Kidney glomerular epithelial cell (primary cell): ENCODE results near the gene TBPL1.
A peak's percentile ranks its signal among the peaks of the same experiment; 100 is the strongest.
"Not testable (repeated sequence)": the region's sequence is repeated elsewhere in the genome, so short reads cannot be mapped to it uniquely, and the experiment has no call there.

Source experiments
- DNase-seq: peaks from one replicate; lab custom pipeline; 2025; lab: John Stamatoyannopoulos, UW

The TBPL1 gene

GRCh38 chr6:133973109-133973971 lies 20.3 kb downstream of the TBPL1 start:
- peak; percentile 60 for DNase-seq

DNA sequence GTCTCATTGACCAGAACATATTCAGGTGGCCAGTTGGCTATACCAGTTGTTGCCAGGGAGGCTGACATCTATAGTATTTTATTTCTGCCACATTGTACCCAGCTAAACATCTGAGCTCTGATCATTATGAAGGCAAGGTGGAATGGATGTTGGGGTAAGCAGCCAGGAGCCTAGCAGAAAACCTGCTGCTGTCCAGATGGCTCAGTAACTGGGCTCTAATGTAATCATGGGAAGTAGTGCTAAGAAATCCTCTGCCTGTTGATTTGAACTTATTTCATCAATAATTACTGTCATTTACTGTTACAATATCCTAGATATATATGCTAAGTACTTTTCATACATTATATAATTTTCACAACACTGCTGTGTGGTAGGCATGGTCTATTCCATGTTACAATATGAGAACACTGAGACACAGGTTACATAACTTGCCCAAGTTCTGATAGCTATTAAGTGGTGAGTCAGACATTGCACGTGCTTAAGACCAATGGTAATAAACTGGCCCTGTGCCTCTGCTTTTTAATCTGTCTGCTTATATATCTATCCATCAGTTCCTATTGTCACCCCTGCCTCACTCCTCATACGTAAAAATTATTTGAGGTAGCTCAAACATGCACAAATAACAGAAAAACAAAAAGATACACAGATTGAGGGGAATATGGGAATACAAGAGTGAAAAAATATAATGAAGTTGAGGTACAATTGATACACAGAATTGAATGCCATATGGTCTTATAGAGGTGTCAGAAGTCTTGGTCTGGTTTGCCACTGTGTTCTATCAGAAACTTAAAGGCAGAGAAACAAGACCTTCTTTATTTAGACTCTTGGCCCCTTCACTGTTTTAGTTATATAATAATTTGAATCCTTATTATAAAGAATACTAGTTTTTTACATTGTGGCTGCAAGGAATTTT lies 25.2 kb downstream of the TBPL1 start:
- no peak for DNase-seq

DNA sequence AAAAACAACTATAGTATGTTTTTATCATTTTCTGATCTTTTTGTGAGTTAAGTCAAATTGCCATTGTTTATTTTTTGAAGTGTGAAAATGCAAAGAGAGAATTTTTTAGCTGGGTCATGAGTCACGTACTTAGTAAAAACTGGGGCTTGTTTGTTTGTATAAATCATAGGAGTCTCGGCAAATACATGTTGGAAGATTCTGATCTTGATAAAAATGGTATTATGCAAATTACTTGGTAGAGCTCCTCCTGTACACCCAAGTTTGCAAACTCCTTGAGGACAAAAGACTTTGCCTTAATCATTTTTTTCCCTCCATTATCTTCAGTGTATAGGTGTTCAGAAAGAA lies 25.8 kb downstream of the TBPL1 start:
- DNase-seq = no peak

GRCh38 chr6:133979269-133979963 lies 26.4 kb downstream of the TBPL1 start:
- not testable (repeated sequence) for DNase-seq

- DNase-seq = no peak
Observed at GRCh38 chr6:133980168-133980567, 27.1 kb downstream of the TBPL1 start.

- DNase-seq = no peak
Observed at GRCh38 chr6:133983099-133983939, 30.3 kb downstream of the TBPL1 start.

DNA sequence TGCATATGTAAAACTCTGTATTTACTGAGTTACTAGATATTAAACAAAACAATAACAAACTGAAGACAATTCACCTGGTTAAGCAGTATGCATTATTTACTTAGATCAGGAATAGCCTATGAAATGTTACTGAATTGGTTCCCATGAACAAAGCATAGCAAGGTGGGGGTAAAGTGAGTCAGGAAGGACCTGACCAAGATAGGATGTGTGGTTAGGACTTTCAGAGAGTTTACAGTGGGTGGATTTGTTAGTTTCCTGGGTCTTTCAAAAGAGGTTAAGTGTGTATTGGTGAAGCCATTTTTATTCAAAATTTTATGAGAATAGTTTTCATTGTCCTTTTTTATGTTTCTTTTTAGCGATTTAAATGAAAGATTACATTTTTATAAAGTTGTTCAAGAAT lies 32.9 kb downstream of the TBPL1 start:
- DNase-seq = no peak

GRCh38 chr6:133986942-133987341 lies 33.9 kb downstream of the TBPL1 start:
- DNase-seq = no peak

GRCh38 chr6:133989525-133989924 lies 36.5 kb downstream of the TBPL1 start:
- no peak for DNase-seq

GRCh38 chr6:133990321-133990720 lies 37.3 kb downstream of the TBPL1 start:
- no peak for DNase-seq

DNA sequence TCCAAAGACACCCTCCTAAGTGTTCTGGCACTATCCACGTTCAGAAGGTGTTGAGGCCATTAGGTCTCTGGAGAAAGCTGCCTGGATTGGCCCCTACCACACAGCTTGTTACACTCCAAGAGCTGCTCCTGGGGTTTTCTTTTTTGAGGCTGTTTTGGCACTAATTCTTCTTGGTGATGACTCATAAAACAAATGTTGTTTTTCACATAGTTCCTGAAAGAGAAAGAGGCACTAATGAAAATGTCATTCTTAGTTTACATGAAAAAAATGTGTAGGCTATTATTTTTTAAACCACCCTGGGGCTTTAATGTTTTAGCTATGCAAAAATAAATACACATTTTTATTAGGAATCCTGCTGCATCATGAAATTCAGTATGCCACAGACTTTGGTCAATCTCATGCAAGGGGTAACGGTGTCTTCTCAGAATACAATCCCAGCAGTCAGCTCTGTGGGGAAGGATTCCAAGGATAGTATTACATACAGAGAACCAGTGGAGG lies 38.1 kb downstream of the TBPL1 start:
- peak; percentile 92 for DNase-seq

DNA sequence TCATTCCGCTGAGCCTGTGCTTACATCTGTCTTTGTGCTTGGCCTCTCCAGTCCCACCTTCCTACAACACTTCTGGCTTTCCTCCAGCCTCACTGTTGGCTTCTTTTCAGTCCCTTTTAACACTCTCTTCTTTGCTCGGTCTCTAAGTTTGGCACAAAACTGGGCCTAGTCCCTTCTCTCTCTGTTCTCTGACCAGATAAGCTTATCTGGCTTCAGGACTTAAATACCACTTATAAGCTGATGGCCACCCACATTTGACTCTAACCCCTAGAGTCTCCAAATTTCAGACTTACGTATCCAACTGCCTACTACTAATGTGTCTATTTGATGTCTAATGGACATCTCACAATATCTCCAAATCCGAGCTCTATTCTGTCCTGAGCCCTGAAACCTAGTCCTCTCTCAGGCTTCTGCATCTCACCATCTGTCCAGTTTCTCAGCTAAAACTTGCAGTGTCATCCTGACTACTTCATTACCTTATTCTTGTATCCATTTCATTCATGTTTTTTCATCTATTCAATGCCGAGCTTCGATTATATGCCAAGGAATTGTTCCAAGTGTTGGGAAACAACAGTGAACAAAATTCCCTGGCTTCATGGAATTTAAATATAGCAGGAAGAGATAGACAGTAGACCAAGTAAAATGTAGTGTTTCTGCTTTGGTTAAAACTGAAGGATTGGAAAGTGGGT lies 40.1 kb downstream of the TBPL1 start:
- no peak for DNase-seq

DNA sequence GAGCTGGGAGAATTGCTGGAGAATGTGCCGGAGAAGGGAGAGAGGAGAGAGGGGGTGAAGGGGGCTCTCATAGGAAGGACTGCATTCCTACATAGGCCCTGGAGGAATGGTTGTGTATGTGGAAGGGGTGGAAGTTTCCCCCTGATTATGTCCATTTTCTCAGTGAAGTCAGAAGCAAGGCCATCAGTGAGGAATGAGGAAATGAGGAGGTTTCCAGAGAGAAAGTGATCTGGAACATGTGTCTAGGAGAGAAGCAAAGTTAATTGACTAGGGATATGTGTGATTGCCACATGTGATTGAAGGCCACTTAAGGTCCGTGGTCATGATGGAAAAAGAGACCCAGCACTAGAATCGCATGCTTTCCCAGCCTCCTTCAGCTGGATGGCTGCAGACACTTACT lies 42.3 kb downstream of the TBPL1 start:
- DNase-seq = no peak

DNA sequence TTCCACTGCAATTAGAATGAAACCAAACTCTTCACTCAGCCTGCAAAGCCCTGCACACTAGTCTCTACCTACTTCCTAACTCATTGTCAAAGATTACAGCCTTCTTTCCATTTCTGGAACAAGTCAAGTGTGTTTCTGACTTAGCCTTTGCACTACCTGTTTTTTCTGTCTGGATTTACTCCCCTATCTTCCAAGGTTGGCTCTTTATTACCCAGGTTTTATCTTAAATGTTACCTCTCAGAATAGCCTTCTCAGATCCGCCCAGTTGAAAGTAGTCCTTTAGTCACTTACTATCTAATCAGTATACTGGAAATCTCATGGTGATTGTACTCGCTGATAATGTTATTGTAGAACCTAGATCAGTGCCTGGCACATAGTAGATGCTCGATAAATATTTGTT lies 42.7 kb downstream of the TBPL1 start:
- no peak for DNase-seq

- DNase-seq = no peak
Observed at GRCh38 chr6:133997267-133997666, 44.2 kb downstream of the TBPL1 start.

GRCh38 chr6:133999305-133999704 lies 46.3 kb downstream of the TBPL1 start:
- no peak for DNase-seq

DNA sequence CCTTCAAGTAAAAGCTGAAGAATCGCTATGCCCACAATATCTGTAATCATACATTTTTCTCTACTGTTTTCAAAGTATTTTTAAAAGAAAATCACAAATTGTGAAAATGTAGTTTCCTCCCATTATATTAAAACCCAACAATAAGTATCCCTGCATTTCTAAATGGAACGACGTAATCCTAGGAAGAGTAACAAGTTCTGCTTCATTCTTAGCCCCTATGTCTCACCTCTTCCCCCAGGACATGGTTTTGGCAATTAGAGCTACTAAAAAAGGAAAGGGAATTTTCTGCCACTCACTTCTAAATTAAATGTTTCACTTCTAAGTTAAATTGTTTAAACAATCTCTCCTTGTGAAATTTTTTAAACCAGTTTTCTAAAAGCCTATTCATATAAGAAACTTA lies 47.4 kb downstream of the TBPL1 start:
- DNase-seq = no peak

DNA sequence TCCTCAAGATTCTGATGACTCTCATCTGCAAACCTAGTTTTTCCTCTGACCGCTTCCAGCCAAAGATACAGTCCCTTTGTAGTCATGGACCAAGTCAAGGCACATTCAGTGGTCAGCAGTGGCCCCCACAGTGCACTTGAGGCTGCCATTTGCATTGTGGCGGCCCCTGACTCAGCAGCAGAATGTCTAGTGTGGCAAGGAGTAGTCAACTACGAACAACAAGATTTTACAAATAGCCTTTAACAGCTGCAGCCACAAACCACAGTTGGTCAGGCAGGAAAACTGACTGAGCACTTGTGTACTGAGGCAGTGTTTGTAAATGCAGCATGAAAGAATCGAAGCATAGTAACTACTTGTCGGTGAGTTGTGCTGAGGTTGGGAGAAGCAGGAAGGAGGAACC lies 49.8 kb downstream of the TBPL1 start:
- DNase-seq = no peak

GRCh38 chr6:134003542-134003951 lies 50.5 kb downstream of the TBPL1 start:
- DNase-seq = no peak

DNA sequence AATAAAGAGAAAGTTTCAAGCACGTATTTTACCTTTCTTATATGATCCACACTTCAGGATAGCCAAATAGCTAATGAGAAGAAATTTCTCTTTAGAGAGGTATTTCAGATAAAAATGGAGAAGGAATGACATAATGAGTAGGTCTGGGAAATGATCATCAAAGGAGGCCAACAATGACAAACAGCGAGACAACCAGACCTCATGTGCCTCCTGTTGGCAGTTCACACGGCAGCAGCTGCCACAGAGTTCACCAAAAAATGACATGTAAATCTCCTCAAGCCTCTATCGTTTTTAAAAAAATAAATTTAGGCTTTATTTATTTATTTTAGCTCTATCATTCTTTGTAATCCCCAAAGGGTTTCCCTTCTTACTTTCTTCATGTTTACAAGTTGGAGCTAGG lies 51.7 kb downstream of the TBPL1 start:
- DNase-seq = no peak

DNA sequence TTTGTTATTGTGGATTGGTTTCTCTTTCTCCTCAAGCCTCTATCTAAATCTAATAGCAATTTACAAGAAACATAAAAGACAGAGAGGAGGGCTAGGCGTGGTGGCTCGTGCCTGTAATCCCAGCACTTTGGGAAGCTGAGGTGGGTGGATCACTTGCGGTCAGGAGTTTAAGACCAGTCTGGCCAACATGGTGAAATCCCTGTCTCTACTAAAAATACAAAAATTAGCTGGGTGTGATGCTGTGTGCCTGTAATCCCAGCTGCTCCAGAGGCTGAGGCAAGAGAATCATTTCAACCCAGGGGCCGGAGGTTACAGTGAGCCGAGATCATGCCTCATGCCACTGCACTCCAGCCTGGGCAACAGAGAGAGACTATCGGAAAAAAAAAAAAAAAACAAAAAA lies 52.8 kb downstream of the TBPL1 start:
- DNase-seq = no peak
